Activated naive CD4-positive, alpha-beta T cell treated with anti-CD3 and anti-CD28 coated beads for 36 hours (primary cell): Measurements from ENCODE around the gene SFT2D3. TPM values are rescaled to one million over a fixed set of nuclear protein-coding genes. Genes with fewer than 3 reads are reported as not detected.

ENCODE experiments used
- CTCF ChIA-PET: fragments of 350-600 bp; sonication (Branson Sonifier 250); formaldehyde crosslinking; loops from one replicate; lab custom pipeline; 2021; ENCODE audit warnings: antibody characterized with exemption; lab: Charles Lee
- DNase-seq: peaks from one replicate; pipeline ENCODE4 v3.0.0-alpha.2; 2020
- H3K27ac Mint-ChIP-seq: one replicate; pipeline ENCODE4 v1.8.0; 2021; ENCODE audit warnings: mild to moderate bottlenecking, mixed read lengths
- H3K27me3 Mint-ChIP-seq: one replicate; pipeline ENCODE4 v1.8.0; 2021; ENCODE audit warnings: low read depth, mixed read lengths
- H3K36me3 Mint-ChIP-seq: one replicate; pipeline ENCODE4 v1.8.0; 2021; ENCODE audit warnings: low read depth, mixed read lengths
- H3K4me1 Mint-ChIP-seq: one replicate; pipeline ENCODE4 v1.8.0; 2021; ENCODE audit warnings: low read depth, mixed read lengths
- H3K4me3 Mint-ChIP-seq: one replicate; pipeline ENCODE4 v1.8.0; 2021; ENCODE audit warnings: mild to moderate bottlenecking, moderate library complexity, mixed read lengths
- H3K9me3 Mint-ChIP-seq: one replicate; pipeline ENCODE4 v1.8.0; 2021; ENCODE audit warnings: mixed read lengths
- intact Hi-C: fragments of 100-400 bp; cut with micrococcal nuclease; formaldehyde crosslinking; loops from one replicate; pipeline ENCODE4 v1.15.1; 2023
- total RNA-seq, 2 experiments: library from RNA; stranded (reverse); gene quantifications; one replicate each; pipeline ENCODE4 v1.2.3, GENCODE V29; 2021

Gene SFT2D3
- total RNA-seq, 2 experiments from 2014 or later = 3.1 to 3.3 TPM

DNA sequence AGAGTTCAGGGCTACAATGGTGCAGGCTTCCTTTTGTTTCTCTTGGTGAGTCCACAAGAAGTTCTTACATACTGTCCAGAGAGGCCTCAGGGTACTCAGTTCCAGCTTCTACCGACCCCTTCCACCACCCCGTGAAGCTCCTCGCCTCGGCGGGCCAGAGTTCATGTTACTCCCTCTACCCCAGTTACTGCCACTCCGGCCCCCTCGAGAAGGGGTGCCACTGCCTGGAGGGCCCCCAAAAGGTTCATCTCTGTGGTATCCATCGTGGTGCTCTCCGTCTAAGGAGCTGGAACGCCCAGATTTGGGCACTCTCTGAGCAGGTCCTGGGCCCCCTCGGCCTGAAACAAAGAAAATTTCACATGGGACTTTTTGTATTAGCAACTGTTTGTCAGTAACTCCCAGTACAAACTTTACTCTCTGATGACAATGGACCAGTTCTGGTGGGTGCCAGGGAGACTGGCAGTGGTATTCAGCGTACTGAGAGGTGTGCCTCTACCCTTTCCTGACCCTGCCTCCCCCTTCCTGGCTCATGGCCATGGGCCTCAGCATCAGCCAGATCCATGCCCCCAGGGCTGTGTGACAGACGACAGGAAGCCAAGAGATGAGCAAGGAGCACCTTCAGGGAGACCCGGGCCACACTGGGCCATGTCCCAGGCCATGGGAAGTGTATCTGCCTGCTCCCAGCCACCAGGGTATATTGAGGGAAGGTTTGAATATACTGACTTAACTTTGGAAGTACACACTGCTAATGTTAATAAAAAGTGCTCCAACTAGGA, 5.1 kb downstream of the SFT2D3 start:
- peaks cover 44% of the 10 kb centered on the region for H3K36me3 Mint-ChIP-seq
- peaks cover 32% of the 10 kb centered on the region for H3K4me1 Mint-ChIP-seq
- no peak overlapping the region for H3K4me3 Mint-ChIP-seq
- no peaks in the 10 kb centered on the region for H3K9me3 Mint-ChIP-seq
- CTCF ChIA-PET = no interaction called here
- no peak for DNase-seq
- no peaks in the 10 kb centered on the region for H3K27me3 Mint-ChIP-seq
- no peak overlapping the region for H3K27ac Mint-ChIP-seq
- intact Hi-C loops = no loop called here

DNA sequence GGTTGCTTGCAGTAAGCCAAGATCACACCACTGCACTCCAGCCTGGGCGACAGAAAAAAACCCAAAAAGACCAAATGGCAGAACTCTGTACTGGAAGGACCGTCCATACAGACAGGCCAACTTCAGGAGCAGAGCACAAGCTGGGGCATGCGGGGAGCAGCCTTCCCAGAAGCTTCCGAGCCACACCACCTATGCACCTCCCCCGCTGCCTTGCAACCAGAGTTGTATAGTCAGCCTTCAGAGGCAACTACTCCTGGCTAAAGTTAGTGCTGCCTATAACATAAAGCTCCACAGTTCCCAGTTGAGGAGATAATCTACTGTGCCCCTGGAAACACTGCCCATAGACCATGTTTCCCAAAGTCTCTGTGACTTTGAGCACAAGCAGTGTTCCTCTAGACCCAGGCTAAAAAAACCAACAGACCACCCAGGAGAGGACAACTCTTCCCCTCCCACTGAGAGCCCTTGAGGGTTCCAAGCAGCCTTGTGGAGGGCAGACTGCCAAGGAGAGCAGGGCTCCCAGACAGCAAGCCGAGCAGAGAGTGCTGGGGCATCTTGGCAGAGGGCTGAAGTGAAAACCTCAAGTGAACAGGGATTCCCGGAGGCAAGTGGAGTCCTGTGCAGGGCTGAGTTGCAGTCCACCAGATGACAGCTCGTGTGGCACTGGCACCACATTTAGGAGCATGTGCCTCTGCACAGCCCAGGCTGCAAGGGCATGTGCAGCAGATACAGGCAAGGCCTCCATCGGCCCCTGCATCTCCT, 6.8 kb downstream of the SFT2D3 start:
- no peaks in the 10 kb centered on the region for H3K9me3 Mint-ChIP-seq
- H3K4me3 Mint-ChIP-seq = no peak overlapping the region
- no peaks in the 10 kb centered on the region for H3K27me3 Mint-ChIP-seq
- CTCF ChIA-PET = interaction anchor here (0.6 kb wide), 1 partner anchor 107 kb away, joined by 4 read pairs; no protein-coding TSS in a partner anchor
- H3K36me3 Mint-ChIP-seq = peaks cover 35% of the 10 kb centered on the region
- intact Hi-C loops = no loop called here
- peaks cover 22% of the 10 kb centered on the region for H3K4me1 Mint-ChIP-seq
- DNase-seq = no peak
- no peak overlapping the region for H3K27ac Mint-ChIP-seq

DNA sequence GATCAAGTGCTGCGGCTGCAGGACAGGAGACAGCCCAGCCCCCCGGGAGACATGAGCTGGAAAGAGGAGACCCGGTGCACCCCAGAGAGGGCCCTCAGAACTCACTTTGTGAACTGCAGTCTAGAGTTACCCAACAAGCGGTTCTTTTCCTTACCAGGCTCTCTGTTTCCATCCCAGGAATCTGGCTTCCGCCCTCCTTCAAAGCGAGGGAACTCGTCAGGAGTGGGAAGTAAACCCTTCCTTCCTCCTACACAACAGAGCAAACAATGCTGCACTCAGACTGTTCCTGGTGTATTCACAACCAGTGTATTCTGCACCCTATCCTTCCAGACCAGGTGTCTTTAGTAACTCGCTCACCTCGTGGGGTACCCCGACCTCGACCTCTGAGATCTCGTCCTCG, 8.0 kb downstream of the SFT2D3 start:
- intact Hi-C loops = no loop called here

DNA sequence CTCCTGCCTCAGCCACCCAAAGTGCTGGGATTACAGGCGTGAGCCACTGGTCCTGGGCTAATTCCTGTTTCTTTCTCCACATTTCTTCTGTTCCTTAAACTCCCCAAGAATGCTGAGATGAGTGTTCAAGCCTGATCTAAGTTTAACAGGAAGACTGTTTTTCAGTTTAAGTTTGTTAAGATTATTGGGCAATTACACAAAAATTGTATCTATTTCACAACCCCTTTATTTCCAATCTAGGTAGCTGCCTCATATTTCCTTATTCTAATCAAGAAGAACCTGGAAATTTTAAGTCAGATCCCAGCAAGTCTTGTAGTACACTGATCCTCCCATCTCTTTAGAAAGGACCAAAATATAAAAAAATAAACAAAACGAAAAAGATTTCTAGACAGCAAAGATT, 11.7 kb downstream of the SFT2D3 start:
- Mint-ChIP-seq H3K4me1 (no peaks in the 10 kb centered on the region), H3K27me3 (no peaks in the 10 kb centered on the region), H3K36me3 (peaks cover 14% of the 10 kb centered on the region), H3K4me3 (no peak overlapping the region), H3K27ac (no peak overlapping the region), H3K9me3 (no peaks in the 10 kb centered on the region)
- intact Hi-C loops = no loop called here
- DNase-seq = no peak
- CTCF ChIA-PET = interaction anchor here (1.4 kb wide), 1 partner anchor 11 kb away, joined by 3 read pairs; no protein-coding TSS in a partner anchor

More for the DNA sequence above, 8.0 kb downstream of the SFT2D3 start:
- CTCF ChIA-PET = no interaction called here
- no peaks in the 10 kb centered on the region for H3K27me3 Mint-ChIP-seq
- peaks cover 28% of the 10 kb centered on the region for H3K36me3 Mint-ChIP-seq
- no peak overlapping the region for H3K4me3 Mint-ChIP-seq
- DNase-seq = no peak
- H3K27ac Mint-ChIP-seq = no peak overlapping the region
- peaks cover 13% of the 10 kb centered on the region for H3K4me1 Mint-ChIP-seq
- H3K9me3 Mint-ChIP-seq = no peaks in the 10 kb centered on the region

DNA sequence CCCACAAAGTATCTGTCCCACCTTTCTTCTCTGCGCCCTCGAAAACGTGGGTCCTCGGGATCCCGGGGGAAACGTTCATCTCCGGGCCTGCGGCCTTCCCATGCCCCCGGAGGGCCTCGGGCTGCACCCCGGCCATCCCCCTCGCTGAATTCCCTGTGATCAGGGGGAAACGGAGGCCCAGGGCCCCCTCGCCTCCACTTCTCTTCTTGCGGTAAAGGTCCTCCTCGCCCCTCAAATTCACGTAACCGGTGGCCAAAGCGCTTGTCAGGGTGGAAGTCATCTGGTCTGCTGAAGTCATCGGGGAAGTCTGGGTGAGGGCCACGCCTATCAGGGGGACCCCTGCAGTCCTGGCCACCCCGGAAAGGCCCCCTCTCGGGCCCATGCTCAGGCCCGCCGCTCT, 12.3 kb downstream of the SFT2D3 start:
- no peaks in the 10 kb centered on the region for H3K27me3 Mint-ChIP-seq
- peaks cover 15% of the 10 kb centered on the region for H3K36me3 Mint-ChIP-seq
- H3K27ac Mint-ChIP-seq = no peak overlapping the region
- H3K9me3 Mint-ChIP-seq = no peaks in the 10 kb centered on the region
- CTCF ChIA-PET = interaction anchor here (1.4 kb wide), 1 partner anchor 11 kb away, joined by 3 read pairs; no protein-coding TSS in a partner anchor
- DNase-seq = no peak
- H3K4me1 Mint-ChIP-seq = no peaks in the 10 kb centered on the region
- intact Hi-C loops = no loop called here
- H3K4me3 Mint-ChIP-seq = no peak overlapping the region

DNA sequence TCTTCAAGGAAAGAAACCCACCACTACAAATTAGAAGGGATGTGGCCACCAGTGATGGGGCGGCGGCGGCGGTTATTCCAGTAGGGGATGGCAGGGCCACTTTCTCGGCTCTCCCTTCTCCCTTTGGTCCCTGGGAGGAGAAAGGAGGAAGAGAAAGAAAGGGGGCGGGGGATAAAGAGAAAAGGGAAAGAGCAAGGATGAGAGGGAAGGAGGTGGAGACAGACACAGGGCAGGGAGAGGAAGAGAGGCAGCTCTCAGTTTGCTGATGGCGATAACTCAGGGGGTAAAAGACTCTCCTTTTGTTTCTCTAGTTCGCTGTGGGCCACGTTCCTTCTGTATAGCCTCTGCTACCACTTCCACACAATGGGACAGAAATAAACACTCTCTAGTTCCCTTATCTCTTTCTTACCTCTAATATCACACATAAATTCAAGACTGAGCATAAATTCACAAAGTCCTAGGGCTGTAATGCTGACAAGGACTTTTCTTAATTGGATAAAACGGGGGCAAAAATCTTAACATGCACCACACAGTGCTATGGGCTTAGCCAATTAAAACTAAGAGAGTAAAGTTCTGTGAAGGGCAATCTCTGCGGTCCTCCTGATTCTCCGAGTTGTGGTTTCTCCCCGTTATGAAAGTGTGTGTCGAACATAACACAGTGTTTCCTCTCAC, 14.6 kb downstream of the SFT2D3 start:
- H3K27me3 Mint-ChIP-seq = no peaks in the 10 kb centered on the region
- H3K9me3 Mint-ChIP-seq = no peaks in the 10 kb centered on the region
- H3K27ac Mint-ChIP-seq = no peak overlapping the region
- DNase-seq = no peak
- no peak overlapping the region for H3K4me3 Mint-ChIP-seq
- intact Hi-C loops = no loop called here
- CTCF ChIA-PET = interaction anchor here (1.1 kb wide), 1 partner anchor 12 kb away, joined by 3 read pairs; no protein-coding TSS in a partner anchor
- H3K4me1 Mint-ChIP-seq = no peaks in the 10 kb centered on the region
- peaks cover 19% of the 10 kb centered on the region for H3K36me3 Mint-ChIP-seq

DNA sequence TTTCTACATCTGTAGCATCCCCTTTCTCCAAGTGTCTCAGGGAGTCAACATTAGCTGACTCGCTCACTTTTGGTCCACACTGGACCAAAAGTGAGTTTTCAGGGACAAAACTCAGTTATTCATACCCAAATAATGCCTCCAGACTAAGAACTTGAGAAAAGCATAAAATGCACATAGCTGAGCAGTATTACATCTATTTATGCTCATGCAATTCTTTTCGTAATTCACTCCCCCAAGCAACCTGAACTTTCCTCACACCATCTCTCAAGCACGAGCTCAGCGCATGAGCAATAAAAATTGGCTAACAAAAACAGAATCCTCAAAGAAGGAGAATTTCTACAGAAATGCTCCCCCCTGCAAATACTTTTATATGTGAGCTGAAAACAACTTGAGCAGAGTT, 17.0 kb downstream of the SFT2D3 start:
- CTCF ChIA-PET = interaction anchor here (0.7 to 1.7 kb wide), 3 partner anchors 37 to 127 kb away, joined by 3 to 4 read pairs (median 3); no protein-coding TSS in a partner anchor
- Mint-ChIP-seq H3K4me1 (peaks cover 8% of the 10 kb centered on the region), H3K27me3 (no peaks in the 10 kb centered on the region), H3K4me3 (no peak overlapping the region), H3K36me3 (peaks cover 34% of the 10 kb centered on the region), H3K9me3 (no peaks in the 10 kb centered on the region), H3K27ac (no peak overlapping the region)
- DNase-seq = no peak
- intact Hi-C loops = no loop called here

DNA sequence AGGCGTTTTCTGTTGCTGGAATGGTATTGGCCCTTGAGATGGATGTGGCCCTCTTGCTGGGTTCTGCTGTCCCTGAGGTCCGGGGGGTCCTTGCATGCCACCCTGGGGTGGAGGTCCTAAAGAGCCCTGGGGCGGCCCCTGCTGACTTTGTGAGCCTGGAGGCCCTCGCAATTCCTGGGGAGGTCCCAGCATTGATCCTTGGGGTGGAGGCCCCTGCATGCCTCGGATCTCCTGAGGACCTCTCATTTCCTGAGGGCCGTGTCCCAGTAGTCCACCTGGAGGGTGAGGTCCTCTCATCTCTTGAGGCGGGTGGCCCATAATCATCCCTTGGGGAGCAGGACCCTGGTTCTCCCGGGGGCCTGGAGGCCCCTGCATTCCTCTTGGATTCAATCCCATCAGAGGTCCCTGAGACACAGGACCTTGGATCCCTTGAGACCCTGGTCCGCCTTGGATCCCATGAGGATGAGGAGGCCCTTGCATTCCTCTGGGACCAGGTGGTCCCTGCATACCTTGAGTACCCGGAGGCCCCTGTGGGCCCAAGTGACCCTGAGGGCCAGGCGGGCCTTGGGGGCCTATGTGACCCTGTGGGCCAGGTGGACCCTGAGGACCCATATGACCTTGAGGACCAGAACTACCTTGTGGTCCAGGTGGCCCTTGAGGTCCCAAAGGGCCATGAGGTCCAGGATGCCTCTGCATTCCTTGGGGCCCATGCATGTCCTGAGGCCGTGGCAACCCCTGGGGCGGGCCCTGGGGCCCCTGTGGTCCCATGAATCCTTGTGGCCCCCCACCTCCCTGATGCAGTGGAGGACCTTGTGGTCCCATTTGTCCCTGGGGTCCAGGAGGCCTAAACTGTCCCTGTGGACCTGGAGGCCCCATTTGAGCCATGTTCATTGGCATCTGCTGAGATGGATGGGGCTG, 18.3 kb downstream of the SFT2D3 start:
- Mint-ChIP-seq H3K27ac (no peak overlapping the region), H3K36me3 (peaks cover 37% of the 10 kb centered on the region), H3K27me3 (no peaks in the 10 kb centered on the region), H3K9me3 (no peaks in the 10 kb centered on the region), H3K4me1 (peaks cover 8% of the 10 kb centered on the region), H3K4me3 (no peak overlapping the region)
- no peak for DNase-seq
- intact Hi-C loops = no loop called here
- CTCF ChIA-PET = no interaction called here

DNA sequence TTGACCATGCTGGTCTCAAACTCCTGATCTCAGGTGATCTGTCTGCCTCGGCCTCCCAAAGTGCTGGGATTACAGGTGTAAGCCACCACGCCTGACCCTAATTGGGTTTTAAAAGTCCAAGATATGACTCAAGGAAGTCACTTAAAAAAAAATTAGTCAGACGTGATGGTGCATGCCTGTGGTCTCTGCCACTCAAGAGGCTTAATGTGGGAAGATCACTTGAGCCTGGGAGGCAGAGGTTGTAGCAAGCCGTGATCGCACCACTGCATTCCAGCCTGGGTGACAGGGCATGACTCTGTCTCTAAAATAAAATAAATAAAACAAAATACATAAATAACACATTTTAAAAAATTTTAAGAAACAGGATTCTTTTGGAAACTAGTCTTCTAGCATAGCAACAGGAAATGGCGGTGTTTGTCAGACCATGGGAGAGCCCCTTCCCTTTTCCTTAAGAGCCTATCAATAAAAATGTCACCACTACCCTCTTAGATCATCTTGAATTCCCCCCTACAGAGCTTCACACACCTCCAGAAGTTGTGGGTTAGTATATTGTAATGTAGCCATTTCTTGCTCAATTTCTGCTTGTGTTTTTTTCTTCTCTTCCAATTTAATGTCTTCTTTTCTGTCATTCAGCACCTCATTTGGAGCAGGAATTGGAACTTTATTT, 20.1 kb downstream of the SFT2D3 start:
- Mint-ChIP-seq H3K4me1 (peaks cover 8% of the 10 kb centered on the region), H3K27ac (no peak overlapping the region), H3K27me3 (no peaks in the 10 kb centered on the region), H3K36me3 (peaks cover 45% of the 10 kb centered on the region), H3K9me3 (no peaks in the 10 kb centered on the region), H3K4me3 (no peak overlapping the region)
- DNase-seq = no peak
- CTCF ChIA-PET = interaction anchor here (0.6 kb wide), 1 partner anchor 26 kb away, joined by 3 read pairs; no protein-coding TSS in a partner anchor
- intact Hi-C loops = no loop called here

DNA sequence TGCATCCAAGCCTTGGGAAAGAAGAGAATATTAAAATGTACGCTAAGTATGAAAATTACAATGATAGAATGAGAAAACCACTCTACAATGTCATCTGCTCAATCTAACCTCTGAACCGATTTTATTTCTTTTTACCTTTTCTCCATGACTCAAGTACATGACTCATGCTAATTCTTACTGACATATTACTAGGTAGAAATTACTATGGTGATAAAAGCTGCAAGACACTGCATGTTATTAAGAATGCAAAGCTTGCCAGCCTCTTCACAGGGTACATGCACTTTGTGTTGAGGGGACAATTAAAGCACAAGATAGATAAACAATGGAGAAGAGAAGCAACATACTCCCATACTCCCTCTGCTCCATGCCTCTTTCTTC, 20.7 kb downstream of the SFT2D3 start:
- Mint-ChIP-seq H3K4me3 (no peak overlapping the region), H3K27me3 (no peaks in the 10 kb centered on the region), H3K9me3 (no peaks in the 10 kb centered on the region), H3K4me1 (peaks cover 8% of the 10 kb centered on the region), H3K36me3 (peaks cover 43% of the 10 kb centered on the region), H3K27ac (no peak overlapping the region)
- CTCF ChIA-PET = no interaction called here
- DNase-seq = no peak
- intact Hi-C loops = no loop called here

DNA sequence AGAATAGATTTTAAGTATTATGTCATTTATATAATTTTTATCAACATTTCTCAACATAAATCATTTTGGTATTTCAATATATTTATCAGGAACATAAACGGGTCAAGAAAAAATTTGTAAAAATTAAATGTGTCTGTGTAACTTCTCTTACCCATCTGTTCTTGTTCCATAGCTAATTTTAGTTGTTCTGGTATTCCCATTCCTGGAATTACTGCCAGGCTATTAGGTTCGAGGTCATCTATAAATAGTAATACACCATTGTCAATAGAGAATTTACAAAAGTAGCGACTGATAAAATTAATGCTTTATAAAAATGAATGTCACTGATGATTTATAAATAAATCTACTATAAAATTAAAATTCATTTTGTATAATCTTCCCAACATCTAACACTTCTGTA, 21.5 kb downstream of the SFT2D3 start:
- H3K27me3 Mint-ChIP-seq = no peaks in the 10 kb centered on the region
- H3K9me3 Mint-ChIP-seq = no peaks in the 10 kb centered on the region
- no peak overlapping the region for H3K27ac Mint-ChIP-seq
- peaks cover 8% of the 10 kb centered on the region for H3K4me1 Mint-ChIP-seq
- no peak overlapping the region for H3K4me3 Mint-ChIP-seq
- intact Hi-C loops = no loop called here
- no peak for DNase-seq
- CTCF ChIA-PET = no interaction called here
- H3K36me3 Mint-ChIP-seq = peaks cover 43% of the 10 kb centered on the region
